H1 (cell line): ENCODE measurements around the gene PLA2R1. TPM values are rescaled to one million over a fixed set of nuclear protein-coding genes. Genes with fewer than 3 reads are reported as not detected.

ENCODE experiments used
- SIRT6 ChIP-seq: IDR thresholded peaks from one replicate; pipeline ENCODE4 v1.7.1; 2012; ENCODE audit warnings: low read length, inconsistent platforms
- SUZ12 ChIP-seq: fragments of 200-600 bp; sonication (generic); IDR thresholded peaks from 2 replicates; pipeline ENCODE4 v1.6.1; 2012; ENCODE audit warnings: mild to moderate bottlenecking, inconsistent platforms, low read length, moderate library complexity, mixed read lengths
- polyA plus RNA-seq, 7 experiments: library from polyadenylated mRNA; depleted of rRNA in 3 of 7; stranded (reverse) in 5 of 7; unstranded in 2 of 7; fragments of >200 nt in 5 of 7; fragments of 200-250 nt in 2 of 7; gene quantifications; 1 replicate in 5 of 7; 2 replicates in 1 of 7; 4 replicates in 1 of 7; pipeline versions ENCODE4 v1.2.1 to v1.2.3, GENCODE V29; 2011 to 2013; ENCODE audit warnings: missing spikeins in 2 of 7, mixed read lengths in 2 of 7
- total RNA-seq: library from RNA; stranded (reverse); fragmentation: NEBNext Ultra II Directional; extraction: Animal tissue kit (Norgen Biotek cat#: 25700); gene quantifications from 2 replicates; pipeline ENCODE4 v1.2.1, GENCODE V29; 2021

PLA2R1 gene
- total and polyA plus RNA-seq, 2 of the 8 experiments (the other 6 are each of a cell fraction or from before 2014, with no cell fraction given): 0.65 to 1.5 TPM

- TF ChIP-seq SUZ12 (no peak), SIRT6 (no peak)
Observed at GRCh38 chr2:160105366-160105765, 43.0 kb upstream of the PLA2R1 start (continued).
